Epithelial cell of proximal tubule (primary cell): ENCODE data around the gene MSRB1. TPM values are rescaled to one million over a fixed set of nuclear protein-coding genes. Genes with fewer than 3 reads are reported as not detected.
"Not testable (repeated sequence)": the region's sequence is repeated elsewhere in the genome, so short reads cannot be mapped to it uniquely, and the experiment has no call there.

ENCODE experiments used
- DNase-seq: peaks from one replicate; pipeline ENCODE4 v3.0.0-alpha.2; 2011; ENCODE audit warnings: low read depth
- H3K4me3 ChIP-seq: 2 replicates; pipeline ENCODE4 v1.5.1; 2011; ENCODE audit warnings: low read depth, mild to moderate bottlenecking, low read length
- CTCF ChIP-seq: conservative IDR thresholded peaks from 2 replicates; pipeline ENCODE4 v1.5.1; 2012; ENCODE audit warnings: low read depth, mild to moderate bottlenecking, low read length
- total RNA-seq: library from RNA; depleted of rRNA; stranded (reverse); fragments of >200 nt; gene quantifications from 2 replicates; pipeline ENCODE4 v1.2.3, GENCODE V29; 2015

MSRB1 gene
- total RNA-seq, 1 donor from 2014 or later = 8.6 TPM

- TF ChIP-seq CTCF = no peak
- H3K4me3 ChIP-seq = peak overlapping the region; percentile 96
These were observed 15.8 kb upstream of the MSRB1 start for GRCh38 chr16:1958715-1959268.

GRCh38 chr16:1958143-1958491, 15.1 kb upstream of the MSRB1 start:
- not testable (repeated sequence) for DNase-seq

More at GRCh38 chr16:1958715-1959268, 15.8 kb upstream of the MSRB1 start:
- DNase-seq = no peak

GRCh38 chr16:1957434-1958142, 14.6 kb upstream of the MSRB1 start:
- not testable (repeated sequence) for H3K4me3 ChIP-seq, DNase-seq

More at GRCh38 chr16:1958143-1958491, 15.1 kb upstream of the MSRB1 start:
- not testable (repeated sequence) for H3K4me3 ChIP-seq

GRCh38 chr16:1953734-1954133, 10.7 kb upstream of the MSRB1 start:
- no peak for DNase-seq
- no peak overlapping the region for H3K4me3 ChIP-seq
- TF ChIP-seq CTCF = no peak

- H3K4me3 ChIP-seq = no peak overlapping the region
- no peak for TF ChIP-seq CTCF
- no peak for DNase-seq
These were observed 7.6 kb upstream of the MSRB1 start for GRCh38 chr16:1950559-1950958.

GRCh38 chr16:1950047-1950446, 7.0 kb upstream of the MSRB1 start:
- TF ChIP-seq CTCF = no peak
- H3K4me3 ChIP-seq = no peak overlapping the region
- no peak for DNase-seq

GRCh38 chr16:1949507-1949906, 6.5 kb upstream of the MSRB1 start:
- DNase-seq = no peak
- no peak for TF ChIP-seq CTCF

GRCh38 chr16:1947369-1947670, 4.3 kb upstream of the MSRB1 start:
- no peak for TF ChIP-seq CTCF
- no peak overlapping the region for H3K4me3 ChIP-seq
- no peak for DNase-seq

More at GRCh38 chr16:1949507-1949906, 6.5 kb upstream of the MSRB1 start:
- no peak overlapping the region for H3K4me3 ChIP-seq
